HG03045 (cell line): ENCODE results near the gene SORD.
"Not testable (repeated sequence)": the region's sequence is repeated elsewhere in the genome, so short reads cannot be mapped to it uniquely, and the experiment has no call there.

Experiments used
- ATAC-seq: cut with Tn5 transposase; IDR thresholded peaks from one replicate; pipeline ENCODE4 v1.9.1; 2021; ENCODE audit warnings: mild to moderate bottlenecking, moderate library complexity; ENCODE audit not compliant: unreplicated experiment

The SORD gene

DNA sequence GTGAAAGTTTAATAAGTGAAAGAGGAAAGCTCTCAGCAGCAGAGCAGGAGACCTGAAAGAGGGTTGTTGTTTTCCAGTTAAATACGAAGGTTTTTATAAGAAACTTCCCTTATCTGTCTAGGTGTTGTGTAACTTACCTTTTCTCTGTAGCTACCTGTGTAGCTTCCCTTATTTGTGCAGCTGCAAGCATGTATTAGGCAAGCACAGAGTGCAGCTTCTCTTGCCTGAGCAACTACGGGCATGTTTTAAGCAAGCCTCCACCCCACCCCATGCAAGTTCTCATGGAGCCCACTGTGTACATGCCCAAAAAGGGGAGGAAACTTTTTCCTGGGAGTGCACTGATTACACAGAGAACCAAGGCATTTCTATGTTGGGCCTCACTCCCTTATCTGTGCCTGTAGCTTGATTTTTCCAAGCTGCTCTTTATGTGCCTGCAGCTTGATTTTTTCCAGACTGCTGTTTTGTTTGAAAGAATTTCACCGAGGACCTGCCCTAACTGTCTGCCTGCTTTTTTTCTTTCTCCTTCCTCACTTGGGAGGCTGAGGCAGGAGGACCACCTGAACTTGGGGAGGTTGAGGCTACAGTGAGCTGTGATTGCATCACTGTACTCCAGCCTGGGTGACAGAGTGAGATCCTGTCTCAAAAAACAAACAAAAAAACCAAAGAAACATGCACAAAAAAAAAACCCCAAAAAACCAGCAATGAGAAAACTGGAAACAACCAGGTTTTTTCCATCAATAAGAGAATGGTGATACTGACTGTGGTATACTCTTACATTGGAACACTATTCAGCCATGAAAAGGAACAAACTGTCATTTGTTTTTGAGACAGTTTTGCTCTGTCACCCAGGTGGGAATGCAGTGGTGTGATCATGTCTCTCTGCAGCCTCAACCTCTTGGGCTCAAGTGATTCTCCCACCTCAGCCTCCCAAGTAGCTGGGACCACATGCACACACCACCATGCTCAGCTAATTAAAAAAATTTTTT, 36.0 kb downstream of the SORD start:
- ATAC-seq: not testable (repeated sequence)

DNA sequence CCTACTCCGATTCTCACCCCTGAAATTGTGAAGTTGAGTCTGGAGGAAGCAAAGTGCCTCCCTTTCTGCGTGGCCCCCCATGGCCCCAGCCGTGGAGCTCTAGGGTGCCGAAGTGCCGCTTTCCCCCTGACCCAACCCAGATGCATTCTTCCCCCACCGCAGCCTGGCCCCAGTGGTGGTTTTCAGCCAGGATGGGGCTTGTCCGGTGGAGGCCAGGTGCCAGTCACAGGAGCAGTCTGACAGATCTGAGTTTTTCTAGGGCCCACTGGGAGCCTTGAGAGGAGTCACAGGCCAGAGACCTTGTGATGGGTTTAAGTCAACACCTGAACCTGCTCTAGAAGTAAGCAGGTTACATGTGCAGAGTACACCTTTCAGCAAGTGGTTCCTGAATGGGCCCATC, 39.3 kb downstream of the SORD start:
- not testable (repeated sequence) for ATAC-seq

DNA sequence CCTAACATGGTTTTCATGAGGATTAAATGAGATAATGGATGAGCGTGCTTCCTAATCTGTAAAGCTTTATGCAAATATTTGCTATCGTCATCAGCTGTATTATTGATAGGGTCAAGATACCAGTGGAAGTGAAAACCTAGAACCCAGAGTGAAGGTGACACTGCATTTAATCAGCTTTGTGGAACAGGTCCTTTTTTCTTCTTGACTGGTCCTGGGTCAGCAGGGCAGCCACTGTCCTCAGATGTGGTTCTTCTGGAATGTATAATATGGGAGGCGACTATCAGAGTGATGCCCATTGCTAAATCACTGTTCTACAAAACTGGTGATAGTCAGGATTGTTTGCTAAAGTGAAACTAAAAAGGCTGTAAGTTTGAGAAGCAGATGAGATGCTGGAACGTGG, 41.4 kb downstream of the SORD start:
- ATAC-seq: no peak

- ATAC-seq: not testable (repeated sequence)
These were observed 47.0 kb downstream of the SORD start for GRCh38 chr15:45069942-45070360.

- not testable (repeated sequence) for ATAC-seq
These were observed 50.6 kb downstream of the SORD start for GRCh38 chr15:45073602-45074001.

DNA sequence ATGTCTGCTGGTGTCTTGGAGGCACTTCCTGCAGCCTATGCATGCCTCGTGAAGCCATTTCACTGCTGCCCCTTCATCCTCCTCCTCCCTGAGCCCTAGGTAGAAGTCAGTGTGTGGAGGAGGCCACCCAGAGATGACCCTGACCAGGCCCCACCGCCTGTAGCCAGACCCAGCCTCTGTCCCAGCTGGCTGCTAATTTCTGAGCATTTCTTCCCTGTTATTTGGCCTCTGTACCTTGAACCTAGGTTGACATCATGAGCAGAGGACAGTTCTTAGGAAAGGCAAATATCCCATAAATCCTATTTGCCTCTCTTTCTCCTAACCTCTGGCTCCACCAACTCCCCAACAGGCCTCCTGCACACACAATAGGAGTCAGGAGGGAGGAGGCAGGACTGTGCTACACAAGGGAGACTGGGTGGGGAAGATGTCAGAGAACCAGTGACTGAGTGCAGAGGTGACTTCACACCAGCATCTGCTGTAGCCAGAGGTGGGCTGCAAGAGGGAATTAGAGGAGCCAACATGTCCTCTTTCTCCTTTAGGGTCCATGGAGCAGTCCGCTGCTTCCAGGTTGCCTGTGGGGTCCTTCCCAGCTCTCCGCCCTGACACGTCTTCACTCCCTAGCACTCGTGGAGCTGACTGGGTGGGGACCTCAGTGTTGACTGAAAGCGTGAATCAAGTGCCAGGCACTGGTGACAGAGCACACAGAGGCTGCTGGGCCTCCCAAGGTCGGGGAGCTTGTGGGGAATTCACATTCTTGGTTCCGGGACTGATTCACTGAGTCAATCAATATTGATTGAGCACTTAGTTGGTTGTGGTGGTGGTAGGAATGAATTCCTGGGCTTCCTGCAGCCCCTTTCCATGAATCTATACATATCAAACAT, 52.7 kb downstream of the SORD start:
- not testable (repeated sequence) for ATAC-seq

GRCh38 chr15:45077391-45077790, 54.4 kb downstream of the SORD start:
- ATAC-seq: not testable (repeated sequence)

GRCh38 chr15:45079201-45079600, 56.2 kb downstream of the SORD start:
- not testable (repeated sequence) for ATAC-seq

- not testable (repeated sequence) for ATAC-seq
These were observed 56.7 kb downstream of the SORD start for GRCh38 chr15:45079628-45080246.

DNA sequence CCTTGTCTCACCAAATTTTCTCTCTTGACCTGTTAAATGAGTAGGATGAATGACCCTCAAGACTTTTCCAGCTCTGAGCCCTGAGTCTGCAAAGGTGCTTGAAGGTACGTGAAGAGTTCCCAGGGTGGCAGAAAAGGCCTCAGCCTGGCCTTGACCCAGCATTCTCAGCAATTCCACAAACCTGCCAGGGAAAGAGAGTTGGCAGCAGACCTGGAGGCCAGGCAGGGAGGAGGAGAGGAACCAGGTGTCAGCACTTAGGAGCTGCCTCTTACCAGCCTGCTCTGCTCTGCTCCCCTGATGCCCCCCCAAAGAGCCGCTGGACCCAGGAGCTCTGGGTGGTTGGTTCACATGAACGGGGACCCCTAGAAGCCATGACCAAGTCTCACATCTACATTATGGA, 57.6 kb downstream of the SORD start:
- ATAC-seq: not testable (repeated sequence)

DNA sequence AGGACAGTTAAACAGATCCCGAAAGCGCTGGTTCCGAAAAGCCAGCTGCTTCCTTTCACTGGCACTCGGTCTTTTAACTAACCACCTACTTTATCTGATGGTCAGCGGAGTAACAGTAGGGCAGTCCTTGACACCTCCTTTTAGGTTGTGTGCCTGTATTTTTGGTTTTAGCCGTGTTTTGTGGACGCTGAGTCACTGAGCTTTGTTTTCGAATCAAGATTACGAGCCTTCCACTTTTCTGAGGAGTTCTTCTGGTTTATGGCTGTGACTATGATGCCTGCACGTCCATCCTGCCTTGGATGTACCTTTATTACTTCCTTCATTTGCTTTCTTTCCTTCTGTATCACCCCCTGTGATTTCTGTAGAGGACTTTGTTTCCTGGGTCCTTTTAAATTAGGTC, 59.4 kb downstream of the SORD start:
- ATAC-seq: not testable (repeated sequence)

GRCh38 chr15:45083223-45083622, 60.2 kb downstream of the SORD start:
- no peak for ATAC-seq

DNA sequence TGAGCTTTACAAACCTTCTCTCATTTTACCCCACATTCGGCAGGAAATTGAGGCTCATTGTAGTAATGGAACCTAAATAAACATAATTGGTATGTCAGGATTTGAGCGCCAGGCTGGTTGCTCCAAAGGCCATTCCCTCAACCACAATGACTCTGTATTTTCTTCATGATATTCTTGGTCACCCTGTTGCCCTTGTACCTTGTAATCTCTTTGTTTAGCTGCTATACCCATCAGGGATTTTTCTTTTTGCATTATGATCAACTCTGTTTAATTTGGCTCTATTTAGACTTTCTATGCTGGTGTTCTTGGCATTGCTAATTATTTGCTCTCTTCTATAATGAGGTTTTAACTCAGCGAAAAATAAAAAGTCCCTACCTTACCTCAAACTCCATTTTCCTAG, 61.2 kb downstream of the SORD start:
- ATAC-seq: no peak

GRCh38 chr15:45087513-45087912, 64.5 kb downstream of the SORD start:
- no peak for ATAC-seq

DNA sequence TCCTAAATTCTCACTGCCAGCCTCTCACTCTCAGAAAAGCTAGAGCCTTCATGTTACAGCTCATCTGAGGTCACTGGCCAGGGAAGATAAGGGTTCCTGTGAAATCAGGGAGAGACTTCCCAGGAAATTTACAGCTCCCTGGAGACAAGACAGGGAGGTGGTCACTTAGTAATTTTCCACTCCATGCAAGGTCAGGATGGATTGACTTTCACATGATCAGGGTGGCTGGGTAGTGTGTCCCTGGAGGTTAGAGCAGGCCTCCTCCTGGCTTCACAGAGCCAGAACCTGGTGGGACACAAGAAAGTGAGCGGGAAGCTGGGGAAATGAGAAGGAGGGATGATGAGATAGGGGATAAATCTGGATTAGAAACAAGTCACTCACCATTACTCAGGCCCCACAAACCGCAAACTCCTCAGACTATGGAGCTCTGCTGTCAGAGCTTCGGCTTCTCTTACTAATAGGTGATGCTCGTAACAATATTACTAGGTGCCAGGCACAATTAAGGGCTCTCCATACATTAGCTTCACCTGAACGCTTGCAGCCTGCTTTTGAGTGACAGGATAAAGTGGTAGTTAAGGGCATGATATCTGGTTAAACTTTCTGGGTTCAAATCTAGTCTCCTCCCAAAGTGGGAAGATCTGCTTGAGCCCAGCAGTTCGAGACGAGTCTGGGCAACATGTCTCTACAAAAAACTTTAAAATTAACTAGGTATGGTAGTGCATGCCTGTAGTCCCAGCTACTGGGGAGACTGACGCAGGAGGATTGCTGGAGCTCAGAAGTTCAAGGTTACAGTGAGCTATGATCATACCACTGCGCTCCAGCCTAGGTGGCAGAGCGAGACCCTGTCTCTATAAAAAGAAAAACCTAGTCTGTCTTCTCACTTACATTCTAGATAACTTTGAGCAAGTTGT, 66.1 kb downstream of the SORD start:
- no peak for ATAC-seq

GRCh38 chr15:45089712-45090373, 66.8 kb downstream of the SORD start:
- ATAC-seq: no peak

DNA sequence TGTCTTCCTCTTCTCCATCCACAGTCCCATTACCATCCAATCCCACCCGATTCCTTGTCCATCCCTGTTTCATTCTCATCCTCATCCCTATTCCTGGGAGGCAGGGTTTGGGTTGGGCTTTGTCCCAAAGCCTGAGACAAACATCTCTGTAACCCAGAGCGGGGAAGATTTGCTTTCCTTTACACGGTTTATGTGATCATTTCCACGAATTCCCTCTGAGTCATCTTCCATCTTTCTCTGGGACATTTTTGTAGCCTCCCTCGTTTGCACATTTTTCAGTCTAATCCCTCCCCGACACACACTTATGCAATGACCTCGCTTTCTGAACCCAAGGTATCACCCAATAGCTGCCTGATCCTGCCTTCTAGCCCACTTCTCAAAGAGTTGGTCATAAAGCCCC, 68.2 kb downstream of the SORD start:
- no peak for ATAC-seq

GRCh38 chr15:45091576-45091975, 68.6 kb downstream of the SORD start:
- no peak for ATAC-seq

DNA sequence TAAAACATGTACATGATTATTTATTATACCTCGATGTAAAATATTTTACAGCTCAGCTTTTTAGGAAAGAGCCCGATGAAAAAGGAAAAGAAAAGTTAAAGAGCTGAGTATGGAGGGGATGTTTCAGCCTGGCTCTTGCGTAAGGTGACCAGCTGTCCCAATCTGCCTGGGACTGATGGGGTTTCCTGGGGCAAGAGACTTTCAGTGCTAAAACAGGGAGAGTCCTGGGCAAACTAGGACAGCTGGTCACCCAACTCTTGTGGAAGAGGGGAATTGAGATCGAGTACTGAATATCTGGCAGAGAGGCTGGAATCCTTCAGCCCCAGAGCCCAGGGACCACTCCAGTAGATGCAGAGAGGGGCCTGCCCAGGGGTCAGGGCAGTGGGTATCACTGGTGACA, 70.0 kb downstream of the SORD start:
- ATAC-seq: no peak
